ENCODE results near the gene NKD2. TPM values are rescaled to one million over a fixed set of nuclear protein-coding genes. Genes with fewer than 3 reads are reported as not detected.
"Not testable (repeated sequence)": the region's sequence is repeated elsewhere in the genome, so short reads cannot be mapped to it uniquely, and the experiment has no call there.

Gene NKD2
- total and polyA plus RNA-seq, 3 donors from 2014 or later: 16.5 to 42.1 (median 31.6) TPM

DNA sequence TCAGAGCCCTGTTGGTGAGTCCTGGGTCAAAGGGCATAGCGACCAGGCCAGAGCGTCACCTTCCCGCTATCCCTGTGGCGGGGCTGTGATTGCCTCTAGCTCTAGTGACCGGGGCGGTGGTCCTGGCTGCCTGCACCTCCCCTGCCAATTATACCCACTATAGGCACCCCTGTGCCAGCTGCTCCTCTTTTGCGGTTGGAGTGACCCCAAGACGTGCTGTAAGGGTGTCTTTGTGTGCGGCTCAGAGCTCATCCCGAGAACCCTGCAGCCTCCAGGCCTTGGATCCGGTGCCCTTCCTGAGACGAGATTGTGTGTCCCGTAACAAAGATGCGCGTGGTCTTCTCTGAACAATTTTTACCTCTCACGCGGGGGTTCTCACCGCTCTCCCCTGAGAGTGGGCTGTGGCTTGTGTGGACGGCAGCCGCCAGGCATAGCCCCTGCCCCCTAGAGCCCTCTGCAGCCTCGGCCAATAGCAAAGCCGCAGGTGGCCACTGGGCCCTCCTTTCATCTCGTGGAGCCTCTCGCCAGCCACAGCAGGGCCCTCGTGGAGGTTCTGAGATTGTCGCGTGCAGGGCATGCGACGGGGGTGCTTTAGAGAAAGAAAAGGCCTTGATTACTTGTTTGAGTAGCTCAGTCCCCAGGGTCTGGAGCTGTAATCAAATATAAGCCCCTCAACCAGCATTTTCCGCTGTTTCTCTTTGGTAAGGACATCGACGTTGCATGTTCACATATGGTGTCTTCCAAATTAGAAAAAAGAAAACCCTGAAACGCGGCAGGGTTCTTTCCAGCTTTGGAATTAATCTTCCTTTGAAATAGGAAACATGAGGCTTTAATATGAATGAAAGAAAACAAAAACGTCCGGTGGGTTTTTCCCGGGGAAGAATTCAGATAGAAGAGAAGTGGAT, 10.7 kb downstream of the NKD2 start:
- Histone ChIP-seq H3K27ac (no peak overlapping the region), H3K4me1 (no peaks in the 10 kb centered on the region), H3K4me3 (no peak overlapping the region), H3K27me3 (no peaks in the 10 kb centered on the region), H3K9me3 (no peaks in the 10 kb centered on the region), H3K36me3 (ENCODE audit: low read depth, missing control alignments) (no peaks in the 10 kb centered on the region)
- TF ChIP-seq, protein P1, sequence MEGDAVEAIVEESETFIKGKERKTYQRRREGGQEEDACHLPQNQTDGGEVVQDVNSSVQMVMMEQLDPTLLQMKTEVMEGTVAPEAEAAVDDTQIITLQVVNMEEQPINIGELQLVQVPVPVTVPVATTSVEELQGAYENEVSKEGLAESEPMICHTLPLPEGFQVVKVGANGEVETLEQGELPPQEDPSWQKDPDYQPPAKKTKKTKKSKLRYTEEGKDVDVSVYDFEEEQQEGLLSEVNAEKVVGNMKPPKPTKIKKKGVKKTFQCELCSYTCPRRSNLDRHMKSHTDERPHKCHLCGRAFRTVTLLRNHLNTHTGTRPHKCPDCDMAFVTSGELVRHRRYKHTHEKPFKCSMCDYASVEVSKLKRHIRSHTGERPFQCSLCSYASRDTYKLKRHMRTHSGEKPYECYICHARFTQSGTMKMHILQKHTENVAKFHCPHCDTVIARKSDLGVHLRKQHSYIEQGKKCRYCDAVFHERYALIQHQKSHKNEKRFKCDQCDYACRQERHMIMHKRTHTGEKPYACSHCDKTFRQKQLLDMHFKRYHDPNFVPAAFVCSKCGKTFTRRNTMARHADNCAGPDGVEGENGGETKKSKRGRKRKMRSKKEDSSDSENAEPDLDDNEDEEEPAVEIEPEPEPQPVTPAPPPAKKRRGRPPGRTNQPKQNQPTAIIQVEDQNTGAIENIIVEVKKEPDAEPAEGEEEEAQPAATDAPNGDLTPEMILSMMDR (IDR thresholded peaks at IDR 0.05): no peak
- no peak for TF ChIP-seq POLR2A (IDR thresholded peaks at IDR 0.05)
- DNase-seq: no peak
- WGBS, 2 donors: 84 to 87% methylated on average over 37 of the region's 37 CpGs
- intact Hi-C loops (cut with DNase I; ENCODE audit: low total_unique reads): no loop called here

DNA sequence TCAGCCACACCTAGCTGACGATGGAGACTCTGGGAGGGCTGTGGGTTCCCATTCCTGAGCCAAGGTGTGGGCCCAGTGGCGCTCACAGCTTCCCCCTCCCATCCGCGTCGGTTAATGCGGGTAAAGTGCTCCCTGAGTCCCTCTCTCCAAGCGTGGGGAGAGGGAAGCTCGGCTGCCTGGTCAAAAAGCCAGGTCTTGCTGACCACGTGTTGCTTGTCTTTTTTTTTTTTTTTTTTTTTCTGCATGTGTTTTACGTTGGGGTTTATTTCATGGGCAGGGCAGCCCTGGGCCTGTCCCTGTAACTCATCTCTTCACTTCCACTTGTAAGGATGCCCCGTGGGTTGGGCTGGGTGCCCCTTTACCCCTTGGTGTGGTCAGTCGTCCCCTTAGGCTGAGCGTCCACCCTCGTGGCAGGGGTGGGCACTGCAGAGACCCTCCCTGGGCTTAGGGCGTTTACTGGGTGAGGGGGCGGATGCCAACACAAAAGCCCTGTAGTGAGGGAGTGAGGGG, 11.9 kb downstream of the NKD2 start:
- no peaks in the 10 kb centered on the region for H3K27me3 ChIP-seq
- H3K4me3 ChIP-seq: no peak overlapping the region
- intact Hi-C loops (cut with DNase I; ENCODE audit: low total_unique reads): no loop called here
- no peak overlapping the region for H3K27ac ChIP-seq
- TF ChIP-seq POLR2A (IDR thresholded peaks at IDR 0.05): no peak
- TF ChIP-seq, protein P1 (IDR thresholded peaks at IDR 0.05): no peak
- H3K9me3 ChIP-seq: no peaks in the 10 kb centered on the region
- H3K36me3 ChIP-seq (ENCODE audit: low read depth, missing control alignments): no peaks in the 10 kb centered on the region
- H3K4me1 ChIP-seq: no peaks in the 10 kb centered on the region
- DNase-seq: no peak
- 84 to 87% methylated on average over 16 of the region's 16 CpGs for WGBS, 2 donors

DNA sequence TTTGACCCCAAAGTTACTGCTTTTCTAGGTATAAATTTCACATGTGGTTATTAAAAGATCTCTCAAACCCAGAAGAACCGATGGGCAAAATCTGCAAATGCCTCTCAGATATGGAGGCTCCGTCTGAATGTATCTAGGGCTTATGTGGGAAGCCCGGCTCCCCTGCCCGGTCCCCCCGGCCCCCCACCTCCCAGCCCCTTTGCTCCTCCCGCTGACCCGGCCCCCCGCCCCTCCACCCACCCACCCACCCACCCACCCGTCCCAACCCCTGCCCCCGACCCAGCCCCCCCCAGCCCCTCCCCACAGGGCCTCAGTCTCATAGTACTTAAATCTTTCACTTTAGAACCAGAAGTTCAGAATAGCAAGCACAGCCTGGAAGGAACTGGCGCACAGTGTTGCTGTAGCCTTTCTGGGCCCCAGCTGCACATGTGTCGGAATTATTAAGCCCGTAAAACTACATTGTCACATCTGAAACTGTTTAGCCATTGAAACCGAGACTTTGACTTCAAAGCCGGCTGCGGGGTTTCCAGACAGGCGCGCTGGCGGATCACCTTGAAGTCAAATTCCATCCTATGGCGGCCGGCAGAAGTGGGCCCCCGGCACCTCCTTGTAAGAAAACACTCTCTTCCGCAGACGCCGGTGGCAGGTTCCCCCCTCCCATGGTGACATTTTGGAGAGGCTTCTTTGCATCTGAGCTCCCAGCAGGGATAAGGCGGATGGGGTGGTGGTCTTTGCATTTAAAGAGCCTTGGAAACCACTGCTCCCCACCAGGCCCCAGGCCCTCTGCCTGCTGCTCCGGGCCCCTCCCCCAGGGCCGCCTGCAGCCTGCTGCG, 12.8 kb downstream of the NKD2 start:
- intact Hi-C loops (cut with DNase I; ENCODE audit: low total_unique reads): no loop called here
- H3K4me1 ChIP-seq: no peaks in the 10 kb centered on the region
- WGBS, 2 donors: 63 to 65% methylated on average over 26 to 28 of the region's 29 CpGs
- H3K36me3 ChIP-seq (ENCODE audit: low read depth, missing control alignments): no peaks in the 10 kb centered on the region
- H3K4me3 ChIP-seq: no peak overlapping the region
- H3K27me3 ChIP-seq: no peaks in the 10 kb centered on the region
- H3K9me3 ChIP-seq: no peaks in the 10 kb centered on the region
- H3K27ac ChIP-seq: no peak overlapping the region
- no peak for DNase-seq
- TF ChIP-seq, protein P1 (IDR thresholded peaks at IDR 0.05): no peak
- no peak for TF ChIP-seq POLR2A (IDR thresholded peaks at IDR 0.05)

DNA sequence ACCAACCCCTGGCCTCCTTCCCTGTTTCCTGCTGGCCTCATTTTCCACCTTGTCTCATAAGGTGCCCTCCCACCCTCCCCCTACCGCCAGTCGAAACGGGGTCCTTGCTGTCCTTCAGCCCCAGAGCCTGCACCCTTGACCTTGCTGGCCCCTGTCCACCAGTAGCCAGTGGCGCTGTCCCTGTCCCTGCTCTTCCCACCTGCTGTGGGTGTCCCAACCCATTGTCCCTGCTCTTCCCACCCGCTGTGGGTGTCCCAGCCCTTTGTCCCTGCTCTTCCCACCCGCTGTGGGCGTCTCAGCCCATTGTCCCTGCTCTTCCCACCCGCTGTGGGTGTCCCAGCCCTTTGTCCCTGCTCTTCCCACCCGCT, 13.4 kb downstream of the NKD2 start:
- H3K27ac ChIP-seq; H3K4me1 ChIP-seq; DNase-seq; H3K27me3 ChIP-seq; intact Hi-C loops (cut with DNase I; ENCODE audit: low total_unique reads); H3K9me3 ChIP-seq; H3K4me3 ChIP-seq; H3K36me3 ChIP-seq (ENCODE audit: low read depth, missing control alignments): not testable (repeated sequence)
- 63 to 82% methylated on average over 7 to 8 of the region's 9 CpGs for WGBS, 2 donors

Measured in testis (tissue), 3 donors.